Ishikawa (cell line): Measurements from ENCODE around the gene TBCEL.

Experiments used
- CEBPB ChIP-seq: IDR thresholded peaks from 2 replicates; pipeline ENCODE4 v1.6.1; 2012
- CREB1 ChIP-seq: IDR thresholded peaks from 2 replicates; pipeline ENCODE4 v1.6.1; 2012; ENCODE audit warnings: low read depth
- EGR1 ChIP-seq: IDR thresholded peaks from 2 replicates; pipeline ENCODE4 v1.6.1; 2012
- EP300 ChIP-seq: IDR thresholded peaks from 2 replicates; pipeline ENCODE4 v1.6.1; 2012; ENCODE audit warnings: borderline replicate concordance
- FOXM1 ChIP-seq: IDR thresholded peaks from 2 replicates; pipeline ENCODE4 v1.6.1; 2012; ENCODE audit warnings: low read depth, borderline replicate concordance
- NFIC ChIP-seq: IDR thresholded peaks from 2 replicates; pipeline ENCODE4 v1.6.1; 2012
- RAD21 ChIP-seq: IDR thresholded peaks from 2 replicates; pipeline ENCODE4 v1.6.1; 2012; ENCODE audit warnings: low read depth
- REST ChIP-seq: IDR thresholded peaks from 2 replicates; pipeline ENCODE4 v1.6.1; 2012; ENCODE audit warnings: low read depth, mild to moderate bottlenecking
- TAF1 ChIP-seq: IDR thresholded peaks from 2 replicates; pipeline ENCODE4 v1.6.1; 2012; ENCODE audit warnings: low read depth, mild to moderate bottlenecking
- TCF12 ChIP-seq: IDR thresholded peaks from 2 replicates; pipeline ENCODE4 v1.6.1; 2012; ENCODE audit warnings: low read depth
- TEAD4 ChIP-seq: IDR thresholded peaks from 2 replicates; pipeline ENCODE4 v1.6.1; 2012
- USF1 ChIP-seq: IDR thresholded peaks from 2 replicates; pipeline ENCODE4 v1.6.1; 2012
- YY1 ChIP-seq: IDR thresholded peaks from 2 replicates; pipeline ENCODE4 v1.6.1; 2012; ENCODE audit warnings: low read depth
- ZBTB7A ChIP-seq: IDR thresholded peaks from 2 replicates; pipeline ENCODE4 v1.6.1; 2012; ENCODE audit warnings: low read depth
- TF ChIP-seq, protein P1 (sequence below): IDR thresholded peaks from 2 replicates; pipeline ENCODE4 v1.6.1; 2012

TBCEL gene

GRCh38 chr11:120978701-120979100 is 45.2 kb upstream of the TBCEL start:
- TF ChIP-seq EGR1 (no peak), NFIC (no peak), ZBTB7A (no peak), TCF12 (no peak), EP300 (no peak), TEAD4 (no peak), REST (no peak), YY1 (no peak), RAD21 (no peak), USF1 (no peak), TAF1 (no peak), CEBPB (no peak), CREB1 (no peak), FOXM1 (no peak)
- TF ChIP-seq, protein P1, sequence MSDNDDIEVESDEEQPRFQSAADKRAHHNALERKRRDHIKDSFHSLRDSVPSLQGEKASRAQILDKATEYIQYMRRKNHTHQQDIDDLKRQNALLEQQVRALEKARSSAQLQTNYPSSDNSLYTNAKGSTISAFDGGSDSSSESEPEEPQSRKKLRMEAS: no peak

- no peak for TF ChIP-seq TEAD4
- TF ChIP-seq CEBPB: no peak
These were observed 38.0 kb upstream of the TBCEL start for GRCh38 chr11:120985718-120986569.

- TF ChIP-seq CREB1: no peak
- no peak for TF ChIP-seq ZBTB7A
- TF ChIP-seq TEAD4: no peak
- no peak for TF ChIP-seq TAF1
- no peak for TF ChIP-seq REST
These were observed 35.3 kb upstream of the TBCEL start for GRCh38 chr11:120988603-120989002.

DNA sequence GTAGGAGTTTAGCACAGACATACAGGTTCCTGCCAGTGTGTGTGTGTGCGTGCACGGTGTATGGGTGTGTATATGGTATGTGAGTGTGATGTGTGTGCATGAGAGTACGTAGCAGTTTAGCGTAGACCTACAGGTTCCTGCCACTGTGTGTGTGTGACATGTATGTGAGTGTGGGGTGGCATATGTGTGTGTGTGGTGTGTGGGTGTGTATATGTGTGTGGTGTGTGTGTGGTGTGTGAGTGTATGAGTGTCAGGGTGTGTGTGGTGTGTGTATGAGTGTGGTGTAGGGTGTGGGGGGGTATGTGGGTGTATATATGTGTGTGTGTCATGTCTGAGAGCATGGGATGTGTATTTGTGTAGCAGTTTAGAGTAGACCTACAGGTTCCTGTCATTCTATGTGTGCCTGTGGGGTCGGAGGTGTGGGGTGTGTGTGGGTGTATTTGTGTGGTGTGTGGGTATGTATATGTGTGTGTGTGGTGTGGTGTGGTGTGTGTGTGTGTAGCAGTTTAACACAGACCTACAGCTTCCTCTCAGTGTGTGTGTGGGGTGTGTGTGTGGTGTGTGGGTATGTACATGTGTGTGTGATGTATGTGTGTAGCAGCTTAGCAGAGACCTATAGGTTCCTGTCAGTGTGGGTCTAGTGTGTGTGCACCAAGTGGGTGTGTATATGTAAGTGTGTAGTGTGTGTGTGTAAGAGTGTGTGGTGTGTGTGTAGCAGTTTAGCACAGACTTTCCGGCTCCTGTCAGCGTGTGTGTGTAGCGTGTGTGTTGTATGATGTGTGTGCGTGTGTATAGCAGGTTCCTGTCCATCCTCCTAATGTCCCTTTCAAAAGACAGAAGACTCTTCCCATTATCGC is 31.8 kb upstream of the TBCEL start:
- TF ChIP-seq TAF1: no peak
- TF ChIP-seq REST: no peak
- TF ChIP-seq EGR1: no peak

- TF ChIP-seq EGR1 (no peak), EP300 (no peak), CEBPB (no peak)
- TF ChIP-seq, protein P1: no peak
These were observed 29.6 kb upstream of the TBCEL start for GRCh38 chr11:120994091-120994859.
